Vagina (tissue), 2 donors: ENCODE data around the gene DDI2.

Experiments
- POLR2A ChIP-seq, 2 donors: fragments of 450-650 bp; IDR thresholded peaks; one replicate each; pipeline ENCODE4 v1.6.1; 2017; ENCODE audit warnings: antibody characterized with exemption in 2 of 2, mild to moderate bottlenecking in 2 of 2, moderate library complexity in 2 of 2
- POLR2AphosphoS5 ChIP-seq, 2 donors: sonication (generic); formaldehyde crosslinking; IDR thresholded peaks; one replicate each; pipeline ENCODE4 v1.9.0; 2017; ENCODE audit warnings: antibody characterized with exemption in 2 of 2, mild to moderate bottlenecking in 2 of 2, low read depth in 1 of 2; ENCODE audit not compliant: insufficient read depth in 1 of 2
- TF ChIP-seq, protein P1 (sequence below), 3 experiments: fragments of 450-650 bp in 2 of 3; fragments of 200-600 bp in 1 of 3; sonication (generic) in 1 of 3; IDR thresholded peaks; one replicate each; pipeline ENCODE4 v1.5.1; 2017 to 2019; ENCODE audit warnings: antibody characterized with exemption in 3 of 3, mild to moderate bottlenecking in 2 of 3, moderate library complexity in 2 of 3

DNA sequence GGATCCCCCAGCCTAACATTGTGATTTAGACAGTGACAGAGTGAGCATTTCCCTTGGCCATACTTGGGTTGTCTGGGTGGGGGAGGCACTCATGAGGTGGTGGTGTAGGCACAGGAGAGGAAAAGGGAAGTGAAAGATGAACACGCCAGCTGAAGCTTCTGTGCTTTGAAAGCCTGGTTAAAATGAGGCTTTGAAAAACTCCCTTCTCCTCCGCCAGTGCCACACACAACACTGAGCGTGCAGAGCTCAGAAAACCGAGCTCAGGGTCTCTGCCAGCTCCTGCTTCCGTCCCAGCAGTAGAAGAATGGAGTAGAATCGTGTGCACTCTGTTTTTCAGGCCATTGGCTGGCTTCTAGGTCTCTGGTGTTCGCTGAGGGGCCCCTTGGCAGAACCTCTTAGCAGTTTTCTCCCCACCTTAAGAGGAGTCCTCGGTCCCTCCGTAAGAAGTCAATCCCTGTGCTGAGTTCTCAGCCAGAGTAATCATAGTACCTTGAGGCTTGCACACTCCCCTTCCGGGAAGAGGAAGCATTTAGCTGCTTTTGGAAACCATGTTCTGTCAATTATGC is 79.8 kb downstream of the DDI2 start:
- TF ChIP-seq, protein P1, sequence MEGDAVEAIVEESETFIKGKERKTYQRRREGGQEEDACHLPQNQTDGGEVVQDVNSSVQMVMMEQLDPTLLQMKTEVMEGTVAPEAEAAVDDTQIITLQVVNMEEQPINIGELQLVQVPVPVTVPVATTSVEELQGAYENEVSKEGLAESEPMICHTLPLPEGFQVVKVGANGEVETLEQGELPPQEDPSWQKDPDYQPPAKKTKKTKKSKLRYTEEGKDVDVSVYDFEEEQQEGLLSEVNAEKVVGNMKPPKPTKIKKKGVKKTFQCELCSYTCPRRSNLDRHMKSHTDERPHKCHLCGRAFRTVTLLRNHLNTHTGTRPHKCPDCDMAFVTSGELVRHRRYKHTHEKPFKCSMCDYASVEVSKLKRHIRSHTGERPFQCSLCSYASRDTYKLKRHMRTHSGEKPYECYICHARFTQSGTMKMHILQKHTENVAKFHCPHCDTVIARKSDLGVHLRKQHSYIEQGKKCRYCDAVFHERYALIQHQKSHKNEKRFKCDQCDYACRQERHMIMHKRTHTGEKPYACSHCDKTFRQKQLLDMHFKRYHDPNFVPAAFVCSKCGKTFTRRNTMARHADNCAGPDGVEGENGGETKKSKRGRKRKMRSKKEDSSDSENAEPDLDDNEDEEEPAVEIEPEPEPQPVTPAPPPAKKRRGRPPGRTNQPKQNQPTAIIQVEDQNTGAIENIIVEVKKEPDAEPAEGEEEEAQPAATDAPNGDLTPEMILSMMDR (IDR thresholded peaks at IDR 0.05), result no peak
- no peak for TF ChIP-seq POLR2AphosphoS5 (IDR thresholded peaks at IDR 0.05; ENCODE audit: insufficient read depth in 1 of 2, low read depth in 1 of 2)
- TF ChIP-seq POLR2A (IDR thresholded peaks at IDR 0.05), result no peak
